Sciatic nerve (tissue), 2 donors: ENCODE data around the gene SLC25A4. TPM values are rescaled to one million over a fixed set of nuclear protein-coding genes. Genes with fewer than 3 reads are reported as not detected.
"Not testable (repeated sequence)": the region's sequence is repeated elsewhere in the genome, so short reads cannot be mapped to it uniquely, and the experiment has no call there.

Experiments
- ATAC-seq: fragments of 200-7000 bp; cut with Tn5 transposase; one replicate; pipeline ENCODE4 v1.9.1; 2020; ENCODE audit warnings: mild to moderate bottlenecking, moderate library complexity
- DNase-seq: peaks from one replicate; pipeline ENCODE4 v3.0.0-alpha.2; 2020; ENCODE audit warnings: low spot score
- intact Hi-C: fragments of 100-400 bp; cut with DNase I; formaldehyde crosslinking; loops from one replicate; pipeline ENCODE4 v1.14.2; 2022
- total RNA-seq: library from RNA; stranded (reverse); fragmentation: NEBNext Ultra II Directional; extraction: Animal tissue kit (Norgen Biotek cat#: 25700); gene quantifications from one replicate; pipeline ENCODE4 v1.2.1, GENCODE V29; 2021
- donor health status: DM: no; HTN: no; CAD: no.
- donor health status: DM: no; HTN: no; CAD: no.

SLC25A4 gene
- total RNA-seq, 1 donor from 2014 or later: 22.7 TPM

- ATAC-seq (peak; percentile 26), DNase-seq (no peak)
- intact Hi-C loops: no loop called here
These were observed 22.6 kb downstream of the SLC25A4 start for GRCh38 chr4:185165605-185166063.

DNA sequence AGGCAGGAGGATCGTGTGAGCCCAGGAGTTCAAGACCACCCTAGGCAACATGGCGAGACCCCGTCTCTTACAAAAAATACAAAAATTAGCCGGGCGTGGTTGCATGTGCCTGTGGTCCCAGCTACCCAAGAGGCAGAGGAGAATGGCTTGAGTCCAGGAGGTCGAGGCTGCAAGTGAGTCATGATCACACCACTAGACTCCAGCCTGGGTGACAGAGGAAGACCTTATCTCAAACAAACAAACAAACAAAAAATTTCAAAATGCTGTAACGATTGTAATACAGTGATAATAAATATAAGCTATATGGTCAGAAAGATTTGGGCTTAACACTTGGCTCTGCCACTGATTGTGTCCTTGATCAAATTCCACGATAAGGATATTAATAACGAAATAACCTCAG, 24.2 kb downstream of the SLC25A4 start:
- intact Hi-C loops: no loop called here
- no peak for DNase-seq
- ATAC-seq: no peak

DNA sequence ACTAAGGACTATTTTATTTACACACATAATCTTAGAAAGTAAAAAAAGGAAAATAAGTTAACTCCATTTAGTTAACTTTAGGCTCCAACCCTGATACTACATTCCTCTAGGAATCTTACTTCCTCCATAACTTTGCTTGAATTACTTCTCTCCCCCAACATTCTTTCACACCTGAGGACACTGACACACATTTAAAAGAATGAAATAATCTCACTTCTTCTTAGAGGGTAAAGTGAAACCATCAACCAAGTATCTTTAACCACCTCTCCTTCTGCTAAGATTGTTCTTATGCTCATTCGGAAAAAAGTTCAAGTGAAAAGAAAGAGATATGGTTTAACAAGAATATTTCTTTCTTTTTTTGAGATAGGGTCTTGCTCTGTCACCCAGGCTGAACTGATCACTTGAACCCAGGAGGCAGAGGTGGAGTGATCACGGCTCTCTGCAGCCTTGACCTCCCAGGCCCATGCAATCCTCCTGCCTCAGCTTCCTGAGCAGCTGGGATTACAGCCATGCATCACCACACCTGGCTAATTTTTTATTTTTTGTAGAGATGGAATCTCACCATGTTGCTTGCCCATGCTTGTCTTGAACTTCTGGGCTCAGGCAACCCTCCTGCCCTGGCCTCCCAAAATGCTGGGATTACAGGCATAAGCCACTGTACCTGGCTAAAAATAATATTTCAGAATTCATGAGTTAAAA, 28.5 kb downstream of the SLC25A4 start:
- DNase-seq (no peak), ATAC-seq (no peak)
- intact Hi-C loops: no loop called here

GRCh38 chr4:185179488-185179887, 36.4 kb downstream of the SLC25A4 start:
- ATAC-seq: no peak
- intact Hi-C loops: no loop called here
- DNase-seq: no peak

GRCh38 chr4:185182239-185182638, 39.2 kb downstream of the SLC25A4 start:
- intact Hi-C loops: no loop called here
- ATAC-seq (no peak), DNase-seq (no peak)

GRCh38 chr4:185183622-185184281, 40.7 kb downstream of the SLC25A4 start:
- DNase-seq: peak; percentile 87
- intact Hi-C loops: no loop called here
- ATAC-seq: peak; percentile 81

GRCh38 chr4:185186769-185187168, 43.7 kb downstream of the SLC25A4 start:
- DNase-seq (no peak), ATAC-seq (no peak)
- intact Hi-C loops: no loop called here

GRCh38 chr4:185189606-185190305, 46.7 kb downstream of the SLC25A4 start:
- DNase-seq (no peak), ATAC-seq (no peak)
- intact Hi-C loops: no loop called here

- intact Hi-C loops: no loop called here
- no peak for DNase-seq
- no peak for ATAC-seq
These were observed 47.3 kb downstream of the SLC25A4 start for GRCh38 chr4:185190306-185190856.

- no peak for ATAC-seq
- intact Hi-C loops: no loop called here
These were observed 49.0 kb downstream of the SLC25A4 start for GRCh38 chr4:185192059-185192458.

DNA sequence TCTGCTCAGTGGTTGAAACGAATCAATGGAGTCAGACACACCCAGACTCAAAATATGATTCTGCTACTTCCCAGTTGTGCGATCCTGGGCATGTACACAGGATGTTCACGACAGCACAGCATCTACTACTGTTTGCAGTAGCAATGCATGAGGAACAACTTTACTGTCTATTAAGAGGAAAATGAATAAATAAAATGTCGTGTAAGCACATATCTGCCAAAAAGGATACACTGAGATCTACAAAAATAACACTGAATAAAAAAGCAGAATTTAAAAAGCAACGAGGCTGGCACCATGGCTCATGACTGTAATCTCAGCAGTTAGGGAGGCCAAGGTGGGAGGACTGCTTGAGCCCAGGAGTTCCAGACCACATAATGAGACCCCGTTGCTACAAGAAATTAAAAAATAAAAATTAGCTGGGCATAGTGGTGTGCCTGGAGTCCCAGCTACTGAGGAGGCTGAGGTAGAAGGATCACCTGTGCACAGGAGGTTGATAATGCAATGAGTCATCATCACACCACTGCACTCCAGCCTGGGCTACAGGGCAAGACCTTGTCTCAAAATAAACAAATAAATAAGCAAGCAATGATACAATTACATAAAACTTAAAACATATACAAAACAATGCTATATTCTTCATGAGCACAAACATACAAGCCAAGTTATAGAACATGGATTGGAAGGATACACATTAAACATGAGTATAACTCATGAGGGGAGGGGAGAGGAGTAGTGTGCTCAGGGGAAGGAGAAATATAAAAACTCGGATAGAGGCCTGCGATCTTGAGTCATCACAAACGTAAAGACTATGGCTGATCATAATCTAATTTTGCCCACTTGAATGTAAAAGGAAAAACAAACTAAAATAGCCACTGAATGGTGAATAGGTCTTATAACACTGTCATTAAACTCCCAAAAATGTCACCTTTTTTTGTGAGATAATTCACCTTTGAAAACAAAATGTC, 52.1 kb downstream of the SLC25A4 start:
- DNase-seq: no peak
- ATAC-seq: no peak
- intact Hi-C loops: no loop called here

More at GRCh38 chr4:185192059-185192458, 49.0 kb downstream of the SLC25A4 start:
- no peak for DNase-seq

DNA sequence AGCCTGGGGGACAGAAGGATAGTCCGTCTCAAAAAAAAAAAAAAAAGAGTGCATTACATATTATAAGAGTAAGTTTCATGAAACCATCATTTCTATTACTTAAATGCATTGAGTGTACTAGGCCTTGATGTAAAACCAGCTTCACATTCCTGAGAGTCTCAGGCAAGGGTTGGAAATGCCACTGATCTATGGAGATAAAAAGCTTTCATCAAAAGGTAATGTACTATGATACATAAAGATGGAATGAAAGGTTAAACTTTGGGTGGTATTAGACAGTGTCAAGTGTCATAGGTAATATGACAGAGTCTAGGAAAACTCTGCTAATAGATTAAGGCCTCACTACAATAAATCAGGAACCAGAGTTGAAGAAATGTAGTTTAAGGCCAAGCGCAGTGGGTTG, 53.4 kb downstream of the SLC25A4 start:
- DNase-seq (no peak), ATAC-seq (no peak)
- intact Hi-C loops: no loop called here

GRCh38 chr4:185198189-185198588, 55.1 kb downstream of the SLC25A4 start:
- DNase-seq, ATAC-seq, intact Hi-C loops: not testable (repeated sequence)

Other genes with a start within 250 kb of the SLC25A4 start
- gene HELT, start 124.8 kb upstream of the SLC25A4 start, total RNA-seq: not detected
- 44.8 TPM for gene CFAP97, start 60.7 kb downstream of the SLC25A4 start, total RNA-seq
- 33.6 TPM for gene SNX25, start 66.3 kb downstream of the SLC25A4 start, total RNA-seq